Stimulated activated naive CD4-positive, alpha-beta T cell (primary cell): ENCODE results near the gene MYO7A.

ENCODE experiments used
- DNase-seq, 6 experiments: peaks; one replicate each; lab custom pipeline; 2025; lab: John Stamatoyannopoulos, UW

Gene MYO7A

GRCh38 chr11:77111946-77112345 lies 16.1 kb upstream of the MYO7A start:
- DNase-seq, result no peak

GRCh38 chr11:77112641-77113381 lies 15.2 kb upstream of the MYO7A start:
- DNase-seq, result no peak

- peak in 1 of 6 experiments; percentile 4 for DNase-seq
Measured at GRCh38 chr11:77113382-77114088, 14.5 kb upstream of the MYO7A start.

- DNase-seq, result no peak
Measured at GRCh38 chr11:77114089-77114463, 14.0 kb upstream of the MYO7A start.

- DNase-seq, result no peak
Measured at GRCh38 chr11:77115181-77115611, 12.8 kb upstream of the MYO7A start.

- DNase-seq, result no peak
Measured at GRCh38 chr11:77115956-77116355, 12.1 kb upstream of the MYO7A start.

- DNase-seq, result no peak
Measured at GRCh38 chr11:77117492-77117891, 10.6 kb upstream of the MYO7A start.

GRCh38 chr11:77118086-77118485 lies 10.0 kb upstream of the MYO7A start:
- no peak for DNase-seq

GRCh38 chr11:77118971-77119370 lies 9.1 kb upstream of the MYO7A start:
- DNase-seq, result no peak

GRCh38 chr11:77119531-77119936 lies 8.5 kb upstream of the MYO7A start:
- DNase-seq, result no peak

GRCh38 chr11:77120571-77120970 lies 7.5 kb upstream of the MYO7A start:
- no peak for DNase-seq

GRCh38 chr11:77121096-77121640 lies 6.9 kb upstream of the MYO7A start:
- DNase-seq, result no peak

- DNase-seq, result no peak
Measured at GRCh38 chr11:77121876-77122575, 6.0 kb upstream of the MYO7A start.

- DNase-seq, result no peak
Measured at GRCh38 chr11:77122576-77123212, 5.4 kb upstream of the MYO7A start.

- DNase-seq, result no peak
Measured at GRCh38 chr11:77123591-77123990, 4.5 kb upstream of the MYO7A start.

GRCh38 chr11:77124041-77124440 lies 4.0 kb upstream of the MYO7A start:
- no peak for DNase-seq

- no peak for DNase-seq
Measured at GRCh38 chr11:77124488-77124887, 3.6 kb upstream of the MYO7A start.

GRCh38 chr11:77125191-77125590 lies 2.9 kb upstream of the MYO7A start:
- no peak for DNase-seq

GRCh38 chr11:77125695-77126094 lies 2.4 kb upstream of the MYO7A start:
- no peak for DNase-seq

- no peak for DNase-seq
Measured at GRCh38 chr11:77126156-77126775, 1.8 kb upstream of the MYO7A start.

GRCh38 chr11:77126861-77127234 lies 1.2 kb upstream of the MYO7A start:
- no peak for DNase-seq
